Spleen (tissue), 7 donors: ENCODE measurements around the gene ERH.

Experiments used
- CTCF ChIP-seq, 11 experiments: fragments of 200-600 bp in 7 of 11; fragments of 450-650 bp in 4 of 11; sonication (generic) in 4 of 11; IDR thresholded peaks in 8 of 11; conservative IDR thresholded peaks in 3 of 11; 1 replicate in 7 of 11; 2 replicates in 4 of 11; pipeline versions ENCODE4 v1.4.0 to v1.8.0; 2016 to 2021; ENCODE audit warnings: antibody characterized with exemption in 11 of 11, inconsistent platforms in 4 of 11, mild to moderate bottlenecking in 1 of 11
- POLR2A ChIP-seq, 3 donors: fragments of 450-650 bp; IDR thresholded peaks; one replicate each; pipeline ENCODE4 v1.5.1; 2017; ENCODE audit warnings: antibody characterized with exemption in 3 of 3, mild to moderate bottlenecking in 1 of 3
- donor health status: DM: no; HTN: no; CAD: no; lungs with moderate emphysema.
- donor health status: DM: no; HTN: no; CAD: no.
- donor health status: DM: no; HTN: no; CAD: no.

GRCh38 chr14:69345402-69345801 is 52.7 kb downstream of the ERH start:
- TF ChIP-seq CTCF (IDR thresholded peaks at IDR 0.05 in 8 of 11, conservative IDR thresholded peaks at IDR 0.05 in 3 of 11) (no peak), POLR2A (IDR thresholded peaks at IDR 0.05) (no peak)
